ENCODE measurements around the gene CDC20B. TPM values are rescaled to one million over a fixed set of nuclear protein-coding genes. Genes with fewer than 3 reads are reported as not detected.

The CDC20B gene
- polyA plus RNA-seq, 3 donors = not detected

DNA sequence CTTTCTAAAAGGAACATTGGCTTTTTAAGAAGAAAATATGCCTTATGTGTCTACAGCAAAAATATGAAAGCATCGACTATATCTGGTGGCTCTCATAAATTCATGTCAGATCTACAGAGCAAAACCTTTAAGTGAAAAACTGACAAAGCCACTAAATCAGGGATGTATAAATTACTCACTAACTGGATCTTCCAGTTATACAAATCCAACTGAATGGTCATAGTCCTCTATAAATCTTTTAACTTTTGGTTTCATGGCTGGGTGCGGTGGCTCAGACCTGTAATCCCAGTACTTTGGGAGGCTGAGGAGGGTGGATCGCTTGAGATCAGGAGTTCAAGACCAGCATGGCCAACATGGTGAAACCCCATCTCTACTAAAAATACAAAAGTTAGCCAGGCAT, 99.8 kb downstream of the CDC20B start:
- no peak overlapping the region for H3K4me3 Mint-ChIP-seq
- intact Hi-C loops (cut with micrococcal nuclease) = no loop called here
- H3K36me3 Mint-ChIP-seq = no peaks in the 10 kb centered on the region
- no peaks in the 10 kb centered on the region for H3K79me2 ChIP-seq (ENCODE audit: insufficient read depth, low read length)
- H3K36me3 ChIP-seq (replicated peaks in 1 of 2; ENCODE audit: control insufficient read depth in 1 of 2, insufficient read depth in 2 of 2, low read length in 2 of 2) = no peaks in the 10 kb centered on the region
- H3K9me3 ChIP-seq (replicated peaks in 1 of 2; ENCODE audit: control insufficient read depth in 1 of 2, insufficient read depth in 1 of 2, low read length in 2 of 2) = no peaks in the 10 kb centered on the region
- no peaks in the 10 kb centered on the region for H3K27me3 ChIP-seq (ENCODE audit: control insufficient read depth in 2 of 2, insufficient read depth in 2 of 2, low read length in 2 of 2)
- TF ChIP-seq, protein P1, sequence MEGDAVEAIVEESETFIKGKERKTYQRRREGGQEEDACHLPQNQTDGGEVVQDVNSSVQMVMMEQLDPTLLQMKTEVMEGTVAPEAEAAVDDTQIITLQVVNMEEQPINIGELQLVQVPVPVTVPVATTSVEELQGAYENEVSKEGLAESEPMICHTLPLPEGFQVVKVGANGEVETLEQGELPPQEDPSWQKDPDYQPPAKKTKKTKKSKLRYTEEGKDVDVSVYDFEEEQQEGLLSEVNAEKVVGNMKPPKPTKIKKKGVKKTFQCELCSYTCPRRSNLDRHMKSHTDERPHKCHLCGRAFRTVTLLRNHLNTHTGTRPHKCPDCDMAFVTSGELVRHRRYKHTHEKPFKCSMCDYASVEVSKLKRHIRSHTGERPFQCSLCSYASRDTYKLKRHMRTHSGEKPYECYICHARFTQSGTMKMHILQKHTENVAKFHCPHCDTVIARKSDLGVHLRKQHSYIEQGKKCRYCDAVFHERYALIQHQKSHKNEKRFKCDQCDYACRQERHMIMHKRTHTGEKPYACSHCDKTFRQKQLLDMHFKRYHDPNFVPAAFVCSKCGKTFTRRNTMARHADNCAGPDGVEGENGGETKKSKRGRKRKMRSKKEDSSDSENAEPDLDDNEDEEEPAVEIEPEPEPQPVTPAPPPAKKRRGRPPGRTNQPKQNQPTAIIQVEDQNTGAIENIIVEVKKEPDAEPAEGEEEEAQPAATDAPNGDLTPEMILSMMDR (IDR thresholded peaks at IDR 0.05) = no peak
- WGBS (ENCODE audit: insufficient coverage) = no CpG with 5 or more reads among the region's 3 CpGs
- H4K20me1 ChIP-seq (ENCODE audit: insufficient read depth, low read length) = no peaks in the 10 kb centered on the region
- DNase-seq = no peak
- no peaks in the 10 kb centered on the region for H3K4me1 ChIP-seq (ENCODE audit: control insufficient read depth in 1 of 2, insufficient read depth in 2 of 2, low read length in 2 of 2)
- H3K27ac Mint-ChIP-seq = no peak overlapping the region
- no peaks in the 10 kb centered on the region for H3K4me1 Mint-ChIP-seq
- no peak overlapping the region for H3K9ac ChIP-seq (ENCODE audit: insufficient read depth, low read length, poor library complexity, severe bottlenecking)
- H3K9me3 Mint-ChIP-seq = peaks cover 0 to 5% (median 1%) of the 10 kb centered on the region in 7 donors
- peaks cover 0 to 8% (median 4%) of the 10 kb centered on the region in 3 donors for H3K27me3 Mint-ChIP-seq (ENCODE audit: low read depth in 3 of 3)
- no peak overlapping the region for H3K4me3 ChIP-seq (replicated peaks in 1 of 3; ENCODE audit: low read depth in 2 of 3, low read length in 3 of 3)
- H2AFZ ChIP-seq (ENCODE audit: insufficient read depth, low read depth, low read length, poor library complexity, severe bottlenecking) = no peak overlapping the region
- no peak overlapping the region for H3K4me2 ChIP-seq (replicated peaks; ENCODE audit: extremely low read depth, low read length, poor library complexity, severe bottlenecking)
- no peak overlapping the region for H3K27ac ChIP-seq (ENCODE audit: low read depth in 1 of 2, low read length in 2 of 2)

DNA sequence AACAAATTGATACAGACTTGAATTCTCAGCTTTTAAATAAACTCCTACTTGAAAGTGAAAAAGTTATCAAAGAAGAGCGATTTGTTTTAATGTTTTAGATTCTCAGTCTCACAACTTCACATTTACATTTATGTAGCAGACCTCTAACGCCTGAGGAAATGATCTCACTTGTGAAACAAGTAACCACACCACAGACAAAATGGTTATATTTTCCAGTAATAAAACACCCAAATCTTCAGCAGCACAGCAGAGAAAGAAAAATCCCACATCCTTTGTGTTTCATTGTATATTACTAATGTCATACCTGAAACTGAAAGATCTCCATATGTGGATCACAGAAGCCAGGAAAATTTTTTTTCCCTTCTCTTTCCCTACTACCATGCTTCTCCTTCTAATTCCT, 100.3 kb downstream of the CDC20B start:
- H3K4me3 Mint-ChIP-seq = no peak overlapping the region
- no peaks in the 10 kb centered on the region for H4K20me1 ChIP-seq (ENCODE audit: insufficient read depth, low read length)
- no CpG with 5 or more reads among the region's 2 CpGs for WGBS (ENCODE audit: insufficient coverage)
- no peaks in the 10 kb centered on the region for H3K36me3 Mint-ChIP-seq
- H3K27me3 ChIP-seq (ENCODE audit: control insufficient read depth in 2 of 2, insufficient read depth in 2 of 2, low read length in 2 of 2) = no peaks in the 10 kb centered on the region
- no peak overlapping the region for H2AFZ ChIP-seq (ENCODE audit: insufficient read depth, low read depth, low read length, poor library complexity, severe bottlenecking)
- no peak overlapping the region for H3K4me3 ChIP-seq (replicated peaks in 1 of 3; ENCODE audit: low read depth in 2 of 3, low read length in 3 of 3)
- H3K79me2 ChIP-seq (ENCODE audit: insufficient read depth, low read length) = no peaks in the 10 kb centered on the region
- peaks cover 0 to 5% (median 0%) of the 10 kb centered on the region in 7 donors for H3K9me3 Mint-ChIP-seq
- no peak overlapping the region for H3K27ac ChIP-seq (ENCODE audit: low read depth in 1 of 2, low read length in 2 of 2)
- TF ChIP-seq, protein P1 (IDR thresholded peaks at IDR 0.05) = no peak
- H3K9ac ChIP-seq (ENCODE audit: insufficient read depth, low read length, poor library complexity, severe bottlenecking) = no peak overlapping the region
- peak overlapping the region in 1 of 7 donors; percentile 46 for H3K27ac Mint-ChIP-seq
- intact Hi-C loops (cut with micrococcal nuclease) = no loop called here
- no peaks in the 10 kb centered on the region for H3K36me3 ChIP-seq (replicated peaks in 1 of 2; ENCODE audit: control insufficient read depth in 1 of 2, insufficient read depth in 2 of 2, low read length in 2 of 2)
- H3K4me1 Mint-ChIP-seq = no peaks in the 10 kb centered on the region
- H3K4me2 ChIP-seq (replicated peaks; ENCODE audit: extremely low read depth, low read length, poor library complexity, severe bottlenecking) = no peak overlapping the region
- peaks cover 0 to 8% (median 1%) of the 10 kb centered on the region in 3 donors for H3K27me3 Mint-ChIP-seq (ENCODE audit: low read depth in 3 of 3)
- DNase-seq = no peak
- no peaks in the 10 kb centered on the region for H3K4me1 ChIP-seq (ENCODE audit: control insufficient read depth in 1 of 2, insufficient read depth in 2 of 2, low read length in 2 of 2)
- H3K9me3 ChIP-seq (replicated peaks in 1 of 2; ENCODE audit: control insufficient read depth in 1 of 2, insufficient read depth in 1 of 2, low read length in 2 of 2) = no peaks in the 10 kb centered on the region
